HL-60 (cell line): ENCODE data around the gene HINT1.

Experiments used
- DNase-seq, 2 experiments: peaks; one replicate each; pipeline ENCODE4 v3.0.0-alpha.2; 2010 to 2020; ENCODE audit warnings: low read depth in 1 of 2, low spot score in 1 of 2
- H3K27ac ChIP-seq: fragments of 250-450 bp; sonication (Bioruptor Pico); replicated peaks from 2 replicates; pipeline ENCODE4 v1.5.1; 2020; ENCODE audit warnings: mild to moderate bottlenecking, moderate library complexity
- H3K27me3 ChIP-seq: fragments of 250-450 bp; sonication (Bioruptor Pico); 2 replicates; pipeline ENCODE4 v1.5.1; 2021; ENCODE audit warnings: mild to moderate bottlenecking, moderate library complexity; ENCODE audit not compliant: insufficient read depth, poor library complexity, severe bottlenecking
- H3K4me3 ChIP-seq: replicated peaks from 2 replicates; pipeline ENCODE4 v1.5.1; 2011; ENCODE audit warnings: mild to moderate bottlenecking, control low read depth, low read length; ENCODE audit not compliant: insufficient read depth
- CTCF ChIP-seq: IDR thresholded peaks from one replicate; pipeline ENCODE4 v1.5.1; 2011; ENCODE audit warnings: low read length, control low read depth, inconsistent platforms; ENCODE audit not compliant: insufficient read depth
- GABPA ChIP-seq: IDR thresholded peaks from 2 replicates; pipeline ENCODE4 v1.6.1; 2012; ENCODE audit warnings: low read depth
- POLR2AphosphoS5 ChIP-seq: IDR thresholded peaks from 2 replicates; pipeline ENCODE4 v1.6.1; 2012; ENCODE audit warnings: low read depth
- REST ChIP-seq: IDR thresholded peaks from 2 replicates; pipeline ENCODE4 v1.6.1; 2012; ENCODE audit warnings: low read depth; ENCODE audit not compliant: insufficient replicate concordance
- SPI1 ChIP-seq: IDR thresholded peaks from 2 replicates; pipeline ENCODE4 v1.6.1; 2012; ENCODE audit warnings: low read depth, mild to moderate bottlenecking, borderline replicate concordance

HINT1 gene

DNA sequence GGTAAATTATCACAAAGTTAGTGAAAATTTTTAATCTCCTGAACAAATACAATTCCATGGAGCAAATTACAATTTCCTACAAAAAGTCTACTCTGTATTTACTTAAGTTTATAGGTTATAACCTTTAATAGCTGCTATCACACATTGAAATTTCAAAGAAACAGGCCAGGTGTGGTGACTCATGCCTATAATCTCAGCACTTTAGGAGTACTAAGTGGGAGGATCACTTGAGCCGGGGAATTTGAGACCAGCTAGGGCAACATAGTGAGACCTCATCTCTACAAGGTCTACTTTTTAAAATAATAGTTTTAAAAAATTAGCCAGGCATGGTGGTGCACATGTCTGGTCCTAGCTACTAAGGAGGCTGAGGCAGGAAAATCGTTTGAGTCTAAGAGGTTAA is 50.3 kb downstream of the HINT1 start:
- no peak for TF ChIP-seq POLR2AphosphoS5
- no peak for TF ChIP-seq SPI1
- TF ChIP-seq GABPA = no peak
- TF ChIP-seq REST = no peak
- no peak for TF ChIP-seq CTCF
- no peak for DNase-seq
- Histone ChIP-seq H3K27me3 (no peaks in the 10 kb centered on the region), H3K4me3 (no peak overlapping the region), H3K27ac (no peak overlapping the region)

DNA sequence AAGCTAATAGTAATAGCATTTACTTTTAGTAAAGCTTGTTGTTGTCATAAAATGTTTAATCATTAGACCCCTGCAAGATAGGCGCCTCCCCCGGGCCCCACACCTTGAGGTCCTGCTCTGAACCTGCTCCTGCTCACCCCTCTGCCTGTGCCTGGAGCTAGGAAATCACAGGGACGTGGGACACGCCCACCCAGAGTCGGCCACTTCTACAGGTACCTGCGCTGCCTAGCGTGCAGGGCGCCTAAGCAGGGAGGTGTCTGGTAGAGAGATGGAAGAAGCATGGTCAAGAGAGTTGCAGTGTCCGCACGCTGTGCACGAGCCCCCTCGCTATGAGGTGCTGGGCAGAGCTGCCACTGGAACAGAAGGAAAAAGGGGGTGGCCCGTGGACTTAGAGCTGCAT is 52.6 kb downstream of the HINT1 start:
- DNase-seq = no peak
- H3K4me3 ChIP-seq = no peak overlapping the region
- H3K27ac ChIP-seq = no peak overlapping the region
- no peaks in the 10 kb centered on the region for H3K27me3 ChIP-seq
- TF ChIP-seq GABPA = no peak
- no peak for TF ChIP-seq REST
- no peak for TF ChIP-seq CTCF
- TF ChIP-seq SPI1 = no peak
- no peak for TF ChIP-seq POLR2AphosphoS5

GRCh38 chr5:131110256-131110594 is 54.8 kb downstream of the HINT1 start:
- H3K27me3 ChIP-seq = no peaks in the 10 kb centered on the region
- no peak for TF ChIP-seq POLR2AphosphoS5
- no peak for TF ChIP-seq CTCF
- no peak for TF ChIP-seq GABPA
- TF ChIP-seq SPI1 = no peak
- no peak for TF ChIP-seq REST
- DNase-seq = no peak
- no peak overlapping the region for H3K27ac ChIP-seq
- H3K4me3 ChIP-seq = no peak overlapping the region
